HS-27A (cell line): ENCODE measurements around the gene KCNK10.

ENCODE experiments used
- DNase-seq: peaks from one replicate; pipeline ENCODE4 v3.0.0-alpha.2; 2012; ENCODE audit warnings: low read depth, missing footprints

KCNK10 gene

GRCh38 chr14:88225721-88226120, 97.3 kb downstream of the KCNK10 start:
- no peak for DNase-seq

GRCh38 chr14:88218119-88218915, 104.8 kb downstream of the KCNK10 start:
- no peak for DNase-seq

DNA sequence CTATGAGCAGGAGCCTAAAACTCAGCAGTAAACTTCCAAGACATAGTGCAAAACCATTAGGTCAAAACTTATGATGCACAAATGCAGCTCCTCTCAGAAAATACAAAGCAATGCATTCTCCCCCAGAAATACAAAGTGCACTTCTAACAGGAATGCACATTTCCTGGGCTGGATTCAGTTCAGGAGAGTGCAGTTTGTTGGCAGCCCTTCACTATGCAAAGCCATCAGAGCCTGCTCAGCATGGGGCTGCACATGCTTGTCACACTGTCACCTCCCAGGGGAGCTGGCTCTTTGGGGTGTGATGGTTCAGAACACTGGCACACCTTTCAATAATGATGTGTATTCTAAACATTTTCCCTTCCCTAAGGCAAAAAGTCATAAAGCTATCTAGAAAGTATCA, 110.4 kb downstream of the KCNK10 start:
- no peak for DNase-seq

- DNase-seq: no peak
Measured at GRCh38 chr14:88210426-88210825, 112.6 kb downstream of the KCNK10 start.

DNA sequence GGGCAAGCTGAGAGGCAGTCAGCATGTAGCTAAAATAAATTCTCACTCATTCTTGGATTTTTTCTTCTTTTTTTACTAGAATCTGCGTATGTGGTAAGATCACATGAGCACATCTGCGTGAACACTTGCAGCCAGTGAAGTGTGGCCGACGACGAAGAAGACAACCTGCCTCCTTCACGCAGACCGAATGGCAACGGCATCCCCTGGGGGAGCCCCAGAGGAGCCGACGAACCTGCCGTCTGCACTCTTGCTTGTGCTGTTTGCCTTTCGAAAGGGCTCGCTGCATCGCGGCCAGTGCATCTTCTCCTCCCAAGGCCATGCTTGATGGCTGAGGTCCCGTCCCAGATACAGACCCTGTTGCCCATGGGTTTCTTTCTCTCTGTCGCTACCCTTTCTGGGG, 113.8 kb downstream of the KCNK10 start:
- no peak for DNase-seq

- DNase-seq: no peak
Measured at GRCh38 chr14:88208858-88209257, 114.2 kb downstream of the KCNK10 start.

GRCh38 chr14:88204221-88204620, 118.8 kb downstream of the KCNK10 start:
- DNase-seq: no peak

GRCh38 chr14:88203291-88203690, 119.8 kb downstream of the KCNK10 start:
- DNase-seq: no peak

GRCh38 chr14:88202286-88202685, 120.8 kb downstream of the KCNK10 start:
- no peak for DNase-seq

DNA sequence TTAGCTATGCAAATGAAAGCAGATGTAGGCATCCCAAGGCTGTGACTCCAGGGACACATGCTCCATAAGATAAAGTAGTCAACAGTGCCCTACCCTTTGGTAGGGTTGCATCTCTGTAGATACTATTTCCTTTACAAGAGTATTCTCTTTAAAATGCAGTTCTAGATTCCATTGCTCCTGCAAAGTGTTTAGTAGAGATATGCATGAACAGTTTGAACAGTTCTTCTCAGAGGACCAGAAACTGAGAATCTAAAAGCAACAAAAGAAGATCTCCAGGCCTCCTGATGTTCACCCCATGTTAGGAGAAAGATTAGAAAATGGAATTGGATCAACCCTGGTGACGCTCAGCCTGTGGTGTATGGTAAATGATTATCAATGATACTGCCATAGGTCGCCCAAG, 121.2 kb downstream of the KCNK10 start:
- no peak for DNase-seq

DNA sequence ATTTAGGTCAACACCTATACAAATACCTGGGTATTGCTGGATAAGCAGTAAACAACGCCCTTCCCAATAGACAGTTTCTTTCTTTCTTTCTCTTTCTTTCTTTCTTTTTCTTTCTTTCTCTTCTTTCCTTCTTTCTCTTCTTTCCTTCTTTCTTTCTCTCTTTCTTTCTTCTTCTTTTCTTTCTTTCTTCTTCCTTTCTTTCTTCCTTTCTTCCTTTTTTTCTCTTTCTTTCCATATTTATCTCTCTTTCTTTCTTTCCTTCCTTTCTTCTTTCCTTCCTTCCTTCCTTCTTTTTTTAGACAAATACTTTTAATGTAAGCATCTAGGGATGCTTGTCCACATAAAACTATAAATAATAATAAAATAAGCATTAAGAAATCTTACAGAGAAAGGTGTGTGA, 123.2 kb downstream of the KCNK10 start:
- no peak for DNase-seq

GRCh38 chr14:88198446-88198845, 124.6 kb downstream of the KCNK10 start:
- no peak for DNase-seq

DNA sequence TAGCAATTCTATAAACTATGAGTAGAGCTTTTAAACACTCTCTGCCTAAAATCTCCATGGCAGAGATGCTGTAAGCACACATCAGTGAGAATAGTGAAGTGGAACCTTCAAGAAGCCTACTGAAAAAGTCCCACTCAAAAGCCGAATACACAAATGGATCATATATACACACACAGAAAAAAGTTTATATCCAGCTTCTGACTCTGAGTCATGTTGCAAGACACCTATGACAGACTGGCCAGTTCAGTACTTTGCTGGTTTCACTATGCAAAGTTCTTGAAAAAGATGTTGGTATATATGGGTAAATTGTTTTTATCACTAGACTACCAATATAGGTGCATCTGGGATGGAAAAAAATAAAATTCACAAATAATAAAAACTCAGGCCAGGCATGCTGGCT, 126.1 kb downstream of the KCNK10 start:
- DNase-seq: no peak

- DNase-seq: no peak
Measured at GRCh38 chr14:88196116-88196890, 126.8 kb downstream of the KCNK10 start.

DNA sequence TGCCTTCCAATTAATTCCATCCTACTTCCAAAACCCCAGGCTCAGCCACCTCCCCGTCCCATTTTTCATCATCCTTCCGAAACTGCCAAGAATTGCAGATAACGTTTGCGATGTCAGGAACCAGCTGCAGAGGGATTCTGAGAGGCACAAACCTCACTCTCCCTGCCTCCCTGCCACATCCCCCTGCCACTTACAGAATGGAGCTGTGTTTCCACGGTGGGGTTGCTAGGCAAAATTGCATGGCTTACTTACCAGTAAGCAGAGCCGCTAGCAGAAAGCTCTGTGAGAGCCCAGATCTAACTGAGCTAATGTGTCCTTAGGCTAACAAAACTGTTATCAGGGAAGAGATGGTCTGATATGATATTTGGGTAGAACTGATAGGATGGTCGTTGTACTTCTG, 127.4 kb downstream of the KCNK10 start:
- no peak for DNase-seq

GRCh38 chr14:88194531-88194930, 128.5 kb downstream of the KCNK10 start:
- DNase-seq: no peak

DNA sequence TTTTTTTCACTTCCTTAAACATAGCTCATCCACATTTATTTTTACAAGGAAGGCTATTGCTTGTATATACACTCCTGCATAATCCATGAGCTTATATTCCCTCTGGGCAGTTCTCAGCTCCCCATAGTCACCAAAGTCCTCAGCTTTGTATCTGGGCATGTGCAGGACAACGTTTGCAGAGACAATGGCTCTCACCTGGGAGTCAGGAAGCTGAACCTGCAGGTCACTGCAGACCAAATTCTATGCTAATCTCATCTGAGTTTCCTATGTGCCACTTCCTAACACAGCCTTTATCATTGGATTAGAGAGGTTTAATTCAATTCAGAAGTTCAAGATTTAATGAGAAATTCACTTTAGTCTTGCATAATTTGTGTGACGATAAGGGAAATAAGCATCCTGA, 131.5 kb downstream of the KCNK10 start:
- no peak for DNase-seq

- peak; percentile 31 for DNase-seq
Measured at GRCh38 chr14:88189417-88190191, 133.5 kb downstream of the KCNK10 start.

DNA sequence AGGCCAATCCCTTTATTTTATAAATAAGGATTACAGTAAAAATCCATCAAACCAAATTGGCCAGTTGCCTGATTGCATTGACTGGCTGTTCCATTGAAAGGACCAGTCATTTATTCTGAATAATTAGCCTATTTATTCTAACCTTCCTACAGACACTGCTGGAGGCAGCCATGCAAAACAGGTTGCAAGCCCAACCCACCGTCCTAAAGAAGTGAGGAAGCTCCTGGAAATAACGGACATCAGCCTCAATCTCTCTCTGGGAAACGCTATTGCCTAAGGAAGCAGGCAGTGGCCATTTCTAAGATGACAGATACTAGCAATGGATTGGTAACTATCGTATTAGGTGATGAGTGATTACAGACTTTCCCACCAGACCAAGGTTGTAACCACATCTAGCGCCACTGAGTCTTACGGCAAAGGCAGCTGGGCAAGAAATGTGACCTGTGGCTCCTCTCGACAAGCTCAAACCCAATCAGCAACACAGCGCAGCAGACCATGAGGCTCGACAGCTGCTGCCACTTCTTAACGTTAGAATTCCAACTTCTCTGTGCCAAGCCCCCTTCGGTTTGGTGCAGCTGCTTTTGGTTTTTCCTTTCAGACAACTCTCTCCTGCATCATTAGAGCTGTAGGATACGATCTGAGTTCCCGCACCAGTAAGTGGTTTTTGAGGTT, 134.2 kb downstream of the KCNK10 start:
- DNase-seq: no peak

DNA sequence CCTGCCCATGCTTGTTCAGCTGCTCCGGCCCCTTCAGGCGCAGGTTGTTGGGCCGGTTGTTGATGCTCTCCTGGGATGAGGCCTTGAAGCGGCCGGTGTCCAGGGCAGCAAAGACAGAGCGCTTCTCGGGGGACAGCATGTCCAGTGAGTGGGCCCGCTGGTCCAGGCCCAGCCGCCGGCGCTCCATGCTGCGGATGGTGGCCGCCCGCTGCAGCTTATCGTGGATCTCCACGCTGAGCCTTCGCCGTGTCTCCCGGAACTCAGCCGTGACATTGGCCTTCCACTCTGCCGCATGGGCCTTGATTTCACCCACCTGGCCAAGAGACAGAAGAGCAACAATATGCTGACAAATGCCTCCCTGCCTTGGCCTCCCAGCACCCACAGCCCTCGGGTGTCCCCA, 137.2 kb downstream of the KCNK10 start:
- DNase-seq: no peak

DNA sequence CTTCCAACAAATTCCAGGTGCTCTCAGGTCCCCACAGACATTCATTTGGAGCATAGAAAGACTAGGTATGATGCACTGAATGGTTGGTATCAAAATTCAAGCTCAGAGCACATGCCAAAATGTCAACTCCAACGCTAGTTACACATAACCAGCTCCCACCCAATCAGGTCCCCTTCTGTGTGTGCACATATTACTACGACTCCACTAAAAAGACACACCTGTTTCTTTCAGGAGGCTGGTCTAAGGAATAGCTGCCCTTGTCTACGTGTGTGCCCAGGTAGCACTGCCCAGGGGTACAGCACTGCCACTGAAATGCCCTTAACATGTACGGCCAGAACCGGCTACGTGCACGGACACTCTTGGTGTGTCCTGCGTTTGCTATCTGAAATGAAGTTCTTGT, 138.1 kb downstream of the KCNK10 start:
- no peak for DNase-seq

DNA sequence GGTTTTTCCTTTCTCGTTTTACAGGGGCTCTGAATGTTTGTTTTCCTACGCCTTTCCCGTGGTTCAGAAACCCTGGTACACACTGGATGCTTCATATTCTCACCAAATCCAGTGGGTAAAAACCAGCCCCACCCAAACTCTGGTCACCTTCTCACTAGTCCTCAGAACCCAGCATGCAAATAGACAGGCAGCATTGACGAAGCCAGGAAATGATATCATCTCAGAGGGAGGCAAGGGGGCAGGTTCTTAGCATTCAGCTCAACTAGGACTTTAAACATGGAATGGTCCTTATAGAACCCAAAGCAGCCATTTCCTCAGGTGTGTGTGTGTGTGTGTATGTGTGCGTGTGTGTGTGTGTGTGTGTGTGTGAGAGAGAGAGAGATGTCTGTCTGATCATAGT, 142.0 kb downstream of the KCNK10 start:
- no peak for DNase-seq
